PC-3 (cell line): Measurements from ENCODE around the gene ATP13A4. TPM values are rescaled to one million over a fixed set of nuclear protein-coding genes. Genes with fewer than 3 reads are reported as not detected.

Experiments used
- ATAC-seq: fragments of 200-7000 bp; cut with Tn5 transposase; 2 replicates; pipeline ENCODE4 v1.9.1; 2020; ENCODE audit warnings: mild to moderate bottlenecking, moderate library complexity
- BruUV-seq: library from RNA; stranded (reverse); fragments of 400-500 nt; replicated peaks from 2 replicates; lab custom pipeline; 2021; lab: Mats Ljungman, UMichigan
- CTCF ChIA-PET: fragments of 300-600 bp; sonication (Branson Sonifier 250); formaldehyde crosslinking; loops from one replicate; lab custom pipeline; 2022; ENCODE audit warnings: antibody characterized with exemption; lab: Charles Lee
- POLR2A ChIA-PET: fragments of 300-600 bp; sonication (Branson Sonifier 250); formaldehyde crosslinking; loops from one replicate; lab custom pipeline; 2022; ENCODE audit warnings: antibody characterized with exemption; ENCODE audit not compliant: unreplicated experiment; lab: Charles Lee
- DNase-seq: peaks from one replicate; pipeline ENCODE4 v3.0.0-alpha.2; 2015
- H2AFZ ChIP-seq: fragments of 300-600 bp; sonication (generic); 2 replicates; pipeline ENCODE4 v1.6.0; 2016; ENCODE audit warnings: antibody characterized with exemption, low read length
- H3F3A ChIP-seq: fragments of 300-600 bp; sonication (generic); one replicate; pipeline ENCODE4 v1.6.0; 2017; ENCODE audit warnings: antibody characterized with exemption, low read length, control low read depth, mild to moderate bottlenecking; ENCODE audit not compliant: unreplicated experiment
- H3K27ac ChIP-seq: fragments of 300-600 bp; sonication (generic); 2 replicates; pipeline ENCODE4 v1.5.1; 2016; ENCODE audit warnings: mild to moderate bottlenecking, low read length
- H3K27me3 ChIP-seq: fragments of 300-600 bp; sonication (generic); 2 replicates; pipeline ENCODE4 v1.6.1; 2016; ENCODE audit warnings: low read length, mixed read lengths
- H3K36me3 ChIP-seq: fragments of 300-600 bp; sonication (generic); 2 replicates; pipeline ENCODE4 v1.6.1; 2016; ENCODE audit warnings: low read depth, mixed run types, low read length, mixed read lengths
- H3K4me1 ChIP-seq: fragments of 300-600 bp; sonication (generic); 2 replicates; pipeline ENCODE4 v1.5.1; 2016; ENCODE audit warnings: low read length; ENCODE audit not compliant: insufficient read depth
- H3K4me2 ChIP-seq: fragments of 300-600 bp; sonication (generic); 2 replicates; pipeline ENCODE4 v1.6.0; 2016; ENCODE audit warnings: low read length
- H3K4me3 ChIP-seq: fragments of 300-600 bp; sonication (generic); 2 replicates; pipeline ENCODE4 v1.5.1; 2016; ENCODE audit warnings: mild to moderate bottlenecking, low read length, mixed read lengths
- H3K79me2 ChIP-seq: fragments of 300-600 bp; sonication (generic); 2 replicates; pipeline ENCODE4 v1.6.1; 2017; ENCODE audit warnings: low read length, mixed read lengths
- H3K9ac ChIP-seq: fragments of 300-600 bp; sonication (generic); 2 replicates; pipeline ENCODE4 v1.6.0; 2016; ENCODE audit warnings: mild to moderate bottlenecking, low read length
- H3K9me2 ChIP-seq: fragments of 300-600 bp; sonication (generic); replicated peaks from 2 replicates; pipeline ENCODE4 v1.6.1; 2016; ENCODE audit warnings: mixed run types, low read length, mixed read lengths
- H3K9me3 ChIP-seq: fragments of 300-600 bp; sonication (generic); 2 replicates; pipeline ENCODE4 v1.6.1; 2016; ENCODE audit warnings: low read length, mixed read lengths
- H4K20me1 ChIP-seq: fragments of 300-600 bp; sonication (generic); 2 replicates; pipeline ENCODE4 v1.6.1; 2016; ENCODE audit warnings: low read length, mixed read lengths
- CTCF ChIP-seq: fragments of 300-600 bp; sonication (generic); conservative IDR thresholded peaks from 2 replicates; pipeline ENCODE4 v1.5.1; 2017; ENCODE audit warnings: antibody characterized with exemption, low read depth, mild to moderate bottlenecking, low read length
- EZH2 ChIP-seq: fragments of 300-600 bp; sonication (generic); IDR thresholded peaks from one replicate; pipeline ENCODE4 v1.6.1; 2017; ENCODE audit warnings: antibody characterized with exemption, mild to moderate bottlenecking, low read length; ENCODE audit not compliant: unreplicated experiment
- EZH2phosphoT487 ChIP-seq: fragments of 300-600 bp; sonication (generic); IDR thresholded peaks from 2 replicates; pipeline ENCODE4 v1.6.1; 2018; ENCODE audit warnings: mild to moderate bottlenecking, antibody characterized with exemption, low read length, borderline replicate concordance
- intact Hi-C: fragments of 100-400 bp; cut with micrococcal nuclease; formaldehyde crosslinking; loops from 2 replicates; pipeline ENCODE4 v1.9.0; 2023
- total RNA-seq: library from RNA; depleted of rRNA; stranded (reverse); fragments of >200 nt; gene quantifications from 2 replicates; pipeline ENCODE4 v1.2.3, GENCODE V29; 2014

The ATP13A4 gene
- total RNA-seq, 1 experiment from 2014 or later = not detected

DNA sequence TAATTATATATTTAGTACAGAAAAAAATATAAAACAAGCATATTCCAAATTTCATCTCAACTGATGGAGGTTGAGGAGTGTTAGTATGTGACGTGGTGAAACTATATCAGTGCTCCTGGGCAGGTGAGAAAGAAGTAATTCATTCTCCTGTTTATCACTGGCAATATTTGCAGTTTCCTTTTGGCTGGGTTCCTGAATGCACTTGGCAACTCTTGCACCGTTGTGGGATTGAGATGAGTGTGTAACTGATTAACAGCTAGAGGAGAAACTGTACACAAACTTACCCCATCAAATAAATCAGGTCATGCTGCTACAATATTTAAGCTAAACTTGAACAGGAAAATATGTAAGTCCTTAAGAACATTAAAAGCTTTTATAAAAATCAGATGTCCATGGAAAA is 2.1 kb upstream of the ATP13A4 start:
- BruUV-seq = no TSS peak

DNA sequence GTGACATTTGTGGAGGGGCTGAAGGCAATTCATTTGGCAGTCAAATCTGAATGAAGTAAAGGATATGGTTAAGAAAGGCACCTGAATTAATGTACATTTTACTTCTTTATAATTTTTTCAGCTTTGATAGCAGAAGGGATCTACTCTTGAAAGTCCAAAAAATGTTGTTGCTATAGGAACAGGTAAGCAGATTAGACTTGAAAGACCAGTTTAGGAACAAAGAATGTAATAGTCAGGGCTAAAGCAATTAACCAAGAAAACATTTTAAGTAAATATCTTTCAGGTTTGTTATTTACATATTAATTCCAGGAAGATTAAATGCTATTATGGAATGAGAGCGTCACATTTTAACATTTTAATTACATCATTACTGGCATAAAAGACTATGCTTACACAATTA is 1.1 kb downstream of the ATP13A4 start:
- POLR2A ChIA-PET = no interaction called here
- Histone ChIP-seq H4K20me1 (no peaks in the 10 kb centered on the region), H3K27ac (no peak overlapping the region), H2AFZ (no peak overlapping the region), H3K9me3 (no peaks in the 10 kb centered on the region), H3K27me3 (peaks cover 76% of the 10 kb centered on the region), H3F3A (no peaks in the 10 kb centered on the region), H3K79me2 (no peaks in the 10 kb centered on the region), H3K36me3 (no peaks in the 10 kb centered on the region), H3K4me2 (no peak overlapping the region), H3K4me1 (no peaks in the 10 kb centered on the region), H3K9me2 (no peaks in the 10 kb centered on the region), H3K9ac (no peak overlapping the region), H3K4me3 (no peak overlapping the region)
- TF ChIP-seq EZH2 (no peak), EZH2phosphoT487 (no peak), CTCF (no peak)
- DNase-seq = no peak
- CTCF ChIA-PET = no interaction called here
- no TSS peak for BruUV-seq
- no peak for ATAC-seq
- intact Hi-C loops = no loop called here

More for the DNA sequence above, 2.1 kb upstream of the ATP13A4 start:
- Histone ChIP-seq H3K4me1 (no peaks in the 10 kb centered on the region), H3K27me3 (peaks cover 66% of the 10 kb centered on the region), H3K4me2 (no peak overlapping the region), H2AFZ (no peak overlapping the region), H4K20me1 (no peaks in the 10 kb centered on the region), H3K36me3 (no peaks in the 10 kb centered on the region), H3K9ac (no peak overlapping the region), H3K79me2 (no peaks in the 10 kb centered on the region), H3K9me2 (no peaks in the 10 kb centered on the region), H3K4me3 (no peak overlapping the region), H3K9me3 (no peaks in the 10 kb centered on the region), H3F3A (no peaks in the 10 kb centered on the region), H3K27ac (no peak overlapping the region)
- no peak for TF ChIP-seq CTCF
- TF ChIP-seq EZH2phosphoT487 = no peak
- no peak for TF ChIP-seq EZH2
- intact Hi-C loops = no loop called here
- DNase-seq (no peak), ATAC-seq (no peak)
- ChIA-PET CTCF (no interaction called here), POLR2A (no interaction called here)

- no peaks in the 10 kb centered on the region for H3K9me2 ChIP-seq
- no peak overlapping the region for H3K9ac ChIP-seq
- H3K4me1 ChIP-seq = no peaks in the 10 kb centered on the region
- no peaks in the 10 kb centered on the region for H3F3A ChIP-seq
- intact Hi-C loops = no loop called here
- no peaks in the 10 kb centered on the region for H3K79me2 ChIP-seq
- TF ChIP-seq EZH2phosphoT487 (no peak), CTCF (no peak), EZH2 (no peak)
- H3K27me3 ChIP-seq = peaks cover 69% of the 10 kb centered on the region
- H3K27ac ChIP-seq = no peak overlapping the region
- POLR2A ChIA-PET = no interaction called here
- no TSS peak for BruUV-seq
- CTCF ChIA-PET = no interaction called here
- H3K4me3 ChIP-seq = no peak overlapping the region
- DNase-seq = no peak
- no peaks in the 10 kb centered on the region for H3K36me3 ChIP-seq
- no peaks in the 10 kb centered on the region for H4K20me1 ChIP-seq
- H2AFZ ChIP-seq = no peak overlapping the region
- H3K9me3 ChIP-seq = no peaks in the 10 kb centered on the region
- H3K4me2 ChIP-seq = no peak overlapping the region
- no peak for ATAC-seq
Observed at GRCh38 chr3:193552923-193553322, 1.8 kb downstream of the ATP13A4 start.
